Mesenchymal stem cell (in vitro differentiated cells and primary cell): ENCODE results near the gene KIAA0825.

Experiments
- DNase-seq: peaks from one replicate; pipeline ENCODE4 v3.0.0-alpha.2; 2013
- H2AFZ ChIP-seq: one replicate; pipeline ENCODE4 v1.6.1; 2013; ENCODE audit warnings: low read depth, mild to moderate bottlenecking, control low read depth, inconsistent platforms, low read length, moderate library complexity
- H2AK5ac ChIP-seq: 2 replicates; pipeline ENCODE4 v1.6.1; 2013; ENCODE audit warnings: low read length, moderate library complexity, mild to moderate bottlenecking, inconsistent platforms; ENCODE audit not compliant: severe bottlenecking
- H2BK120ac ChIP-seq: one replicate; pipeline ENCODE4 v1.6.1; 2013; ENCODE audit warnings: low read depth, mild to moderate bottlenecking, inconsistent platforms, low read length, moderate library complexity
- H2BK12ac ChIP-seq, 2 experiments: one replicate each; pipeline ENCODE4 v1.6.1; 2013; ENCODE audit warnings: inconsistent platforms in 2 of 2, low read length in 2 of 2, mild to moderate bottlenecking in 2 of 2, moderate library complexity in 2 of 2, control low read depth in 1 of 2
- H2BK15ac ChIP-seq: one replicate; pipeline ENCODE4 v1.6.1; 2013; ENCODE audit warnings: mild to moderate bottlenecking, low read depth, inconsistent platforms; ENCODE audit not compliant: poor library complexity, severe bottlenecking
- H2BK5ac ChIP-seq: 2 replicates; pipeline ENCODE4 v1.6.1; 2013; ENCODE audit warnings: low read depth, mild to moderate bottlenecking, low read length, control low read depth, inconsistent platforms; ENCODE audit not compliant: poor library complexity, severe bottlenecking
- H3K14ac ChIP-seq, 2 experiments: one replicate each; pipeline ENCODE4 v1.6.1; 2013; ENCODE audit warnings: inconsistent platforms in 2 of 2, low read length in 2 of 2, control low read depth in 1 of 2, mild to moderate bottlenecking in 1 of 2, moderate library complexity in 1 of 2
- H3K18ac ChIP-seq, 2 experiments: one replicate each; pipeline ENCODE4 v1.6.1; 2013; ENCODE audit warnings: inconsistent platforms in 2 of 2, low read length in 2 of 2, control low read depth in 1 of 2, low read depth in 1 of 2, mild to moderate bottlenecking in 1 of 2
- H3K23ac ChIP-seq, 2 experiments: one replicate each; pipeline ENCODE4 v1.6.1; 2013; ENCODE audit warnings: inconsistent platforms in 2 of 2, low read length in 2 of 2, mild to moderate bottlenecking in 2 of 2, moderate library complexity in 2 of 2, control low read depth in 1 of 2
- H3K27ac ChIP-seq: 2 replicates; pipeline ENCODE4 v1.5.1; 2013; ENCODE audit warnings: mild to moderate bottlenecking, moderate library complexity, low read length, control low read depth, inconsistent platforms; ENCODE audit not compliant: poor library complexity, severe bottlenecking
- H3K27me3 ChIP-seq, 2 experiments: 2 replicates each; pipeline versions ENCODE4 v1.6.1 to v1.7.0; 2013; ENCODE audit warnings: low read length in 2 of 2, mild to moderate bottlenecking in 2 of 2, moderate library complexity in 2 of 2, control low read depth in 1 of 2, inconsistent platforms in 1 of 2; ENCODE audit not compliant: control insufficient read depth in 1 of 2, insufficient read depth in 1 of 2
- H3K36me3 ChIP-seq, 2 experiments: 2 replicates each; pipeline versions ENCODE4 v1.6.1 to v1.7.0; 2013; ENCODE audit warnings: low read length in 2 of 2, control low read depth in 1 of 2, inconsistent platforms in 1 of 2, low read depth in 1 of 2, mild to moderate bottlenecking in 1 of 2; ENCODE audit not compliant: insufficient read depth in 2 of 2, control insufficient read depth in 1 of 2
- H3K4ac ChIP-seq, 2 experiments: one replicate each; pipeline ENCODE4 v1.6.1; 2013; ENCODE audit warnings: inconsistent platforms in 2 of 2, low read length in 2 of 2, mild to moderate bottlenecking in 2 of 2, moderate library complexity in 2 of 2, control low read depth in 1 of 2, low read depth in 1 of 2
- H3K4me1 ChIP-seq: 2 replicates; pipeline ENCODE4 v1.6.1; 2013; ENCODE audit warnings: low read depth, low read length, control low read depth; ENCODE audit not compliant: control insufficient read depth, insufficient read depth
- H3K4me2 ChIP-seq: 2 replicates; pipeline ENCODE4 v1.6.1; 2013; ENCODE audit warnings: low read length, mild to moderate bottlenecking, inconsistent platforms; ENCODE audit not compliant: poor library complexity, severe bottlenecking
- H3K4me3 ChIP-seq, 2 experiments: 2 replicates each; pipeline versions ENCODE4 v1.5.1 to v1.7.0; 2013; ENCODE audit warnings: low read length in 2 of 2, mild to moderate bottlenecking in 2 of 2, control low read depth in 1 of 2, low read depth in 1 of 2; ENCODE audit not compliant: insufficient read depth in 1 of 2
- H3K79me1 ChIP-seq: replicated peaks from 2 replicates; pipeline ENCODE4 v1.6.1; 2013; ENCODE audit warnings: mild to moderate bottlenecking, control low read depth, low read length, inconsistent platforms; ENCODE audit not compliant: poor library complexity, severe bottlenecking
- H3K9ac ChIP-seq: 2 replicates; pipeline ENCODE4 v1.7.0; 2013; ENCODE audit warnings: mild to moderate bottlenecking, low read length, moderate library complexity
- H3K9me3 ChIP-seq: 2 replicates; pipeline ENCODE4 v1.7.0; 2013; ENCODE audit warnings: mild to moderate bottlenecking, low read length; ENCODE audit not compliant: control insufficient read depth
- H4K8ac ChIP-seq: one replicate; pipeline ENCODE4 v1.6.1; 2013; ENCODE audit warnings: inconsistent platforms, mild to moderate bottlenecking, low read length, moderate library complexity
- H4K91ac ChIP-seq: one replicate; pipeline ENCODE4 v1.6.1; 2013; ENCODE audit warnings: mild to moderate bottlenecking, low read length, inconsistent platforms
- WGBS: methylation state at CpG from one replicate; pipeline ENCODE4 v1.1.7; 2013; ENCODE audit warnings: mixed read lengths; 5-methylcytosine and 5-hydroxymethylcytosine counted together

KIAA0825 gene

GRCh38 chr5:94228791-94229190 is 389.6 kb downstream of the KIAA0825 start:
- no peaks in the 10 kb centered on the region for H3K36me3 ChIP-seq
- no peaks in the 10 kb centered on the region for H3K9me3 ChIP-seq
- H3K23ac ChIP-seq, result no peak overlapping the region
- no peaks in the 10 kb centered on the region for H3K27me3 ChIP-seq
- no peaks in the 10 kb centered on the region for H3K79me1 ChIP-seq
- no peak overlapping the region for H2BK15ac ChIP-seq
- H2AFZ ChIP-seq, result no peak overlapping the region
- no peak overlapping the region for H3K4me3 ChIP-seq
- no peak overlapping the region for H4K91ac ChIP-seq
- no peak overlapping the region for H3K9ac ChIP-seq
- H3K4me1 ChIP-seq, result no peaks in the 10 kb centered on the region
- no peak overlapping the region for H4K8ac ChIP-seq
- no peak overlapping the region for H2BK120ac ChIP-seq
- no peak overlapping the region for H2BK12ac ChIP-seq
- H3K4ac ChIP-seq, result no peak overlapping the region
- H2AK5ac ChIP-seq, result no peak overlapping the region
- no peak overlapping the region for H3K4me2 ChIP-seq
- H3K14ac ChIP-seq, result no peak overlapping the region
- no peak overlapping the region for H3K27ac ChIP-seq
- no peak overlapping the region for H3K18ac ChIP-seq
- H2BK5ac ChIP-seq, result no peak overlapping the region
- DNase-seq, result no peak

- H3K4ac ChIP-seq, result no peak overlapping the region
- H3K4me1 ChIP-seq, result peaks cover 2% of the 10 kb centered on the region
- no peak overlapping the region for H3K27ac ChIP-seq
- no peak overlapping the region for H3K14ac ChIP-seq
- no peak overlapping the region for H2BK120ac ChIP-seq
- no peaks in the 10 kb centered on the region for H3K79me1 ChIP-seq
- H4K91ac ChIP-seq, result no peak overlapping the region
- H3K27me3 ChIP-seq, result no peaks in the 10 kb centered on the region
- H3K23ac ChIP-seq, result no peak overlapping the region
- H3K9ac ChIP-seq, result no peak overlapping the region
- no peak overlapping the region for H2AFZ ChIP-seq
- H4K8ac ChIP-seq, result no peak overlapping the region
- 92% methylated on average over 1 of the region's 2 CpGs for WGBS
- H3K4me3 ChIP-seq, result no peak overlapping the region
- no peak overlapping the region for H2BK15ac ChIP-seq
- no peaks in the 10 kb centered on the region for H3K36me3 ChIP-seq
- H2BK5ac ChIP-seq, result no peak overlapping the region
- H3K18ac ChIP-seq, result no peak overlapping the region
- H2BK12ac ChIP-seq, result no peak overlapping the region
- H2AK5ac ChIP-seq, result no peak overlapping the region
- H3K4me2 ChIP-seq, result no peak overlapping the region
- H3K9me3 ChIP-seq, result no peaks in the 10 kb centered on the region
- no peak for DNase-seq
Observed at GRCh38 chr5:94223235-94223634, 395.2 kb downstream of the KIAA0825 start.

- Histone ChIP-seq H2AFZ (no peak overlapping the region), H3K9ac (no peak overlapping the region), H3K14ac (no peak overlapping the region), H3K27ac (peak overlapping the region; percentile 88), H3K9me3 (no peaks in the 10 kb centered on the region), H3K27me3 (no peaks in the 10 kb centered on the region), H2BK5ac (no peak overlapping the region), H3K18ac (no peak overlapping the region), H3K4me1 (peaks cover 2% of the 10 kb centered on the region), H2BK12ac (no peak overlapping the region), H3K36me3 (no peaks in the 10 kb centered on the region), H3K4me3 (no peak overlapping the region), H2AK5ac (no peak overlapping the region), H4K8ac (no peak overlapping the region), H3K4ac (no peak overlapping the region), H2BK15ac (no peak overlapping the region), H2BK120ac (no peak overlapping the region), H3K79me1 (no peaks in the 10 kb centered on the region), H3K4me2 (no peak overlapping the region), H4K91ac (no peak overlapping the region), H3K23ac (no peak overlapping the region)
- peak; percentile 35 for DNase-seq
Observed at GRCh38 chr5:94218374-94218773, 400.0 kb downstream of the KIAA0825 start.

DNA sequence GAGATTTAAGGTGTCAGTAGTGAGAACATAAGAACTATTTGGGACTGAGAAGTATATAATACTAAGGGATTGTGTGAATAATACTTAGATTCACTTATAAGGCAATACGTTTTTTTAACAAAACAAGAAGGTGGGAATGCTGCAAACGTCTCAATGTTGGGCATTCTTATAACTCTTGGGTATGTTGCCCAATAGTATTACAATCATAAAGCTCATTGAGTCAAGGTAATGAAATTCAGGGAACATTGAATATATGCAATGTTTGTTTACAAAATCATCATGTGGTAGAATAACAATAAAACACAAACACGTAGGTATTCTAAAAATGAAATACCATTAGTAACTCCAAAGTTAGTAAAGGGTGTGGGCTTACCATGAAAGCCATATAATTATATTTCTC is 400.7 kb downstream of the KIAA0825 start:
- Histone ChIP-seq H3K36me3 (no peaks in the 10 kb centered on the region), H3K79me1 (no peaks in the 10 kb centered on the region), H3K4ac (no peak overlapping the region), H2BK120ac (no peak overlapping the region), H3K18ac (no peak overlapping the region), H4K91ac (no peak overlapping the region), H2BK15ac (no peak overlapping the region), H3K9me3 (no peaks in the 10 kb centered on the region), H3K4me2 (no peak overlapping the region), H2BK12ac (no peak overlapping the region), H2BK5ac (no peak overlapping the region), H3K9ac (no peak overlapping the region), H3K23ac (no peak overlapping the region), H3K4me1 (peaks cover 2% of the 10 kb centered on the region), H2AFZ (no peak overlapping the region), H4K8ac (no peak overlapping the region), H3K4me3 (no peak overlapping the region), H3K14ac (no peak overlapping the region), H3K27ac (peak overlapping the region; percentile 88), H2AK5ac (no peak overlapping the region), H3K27me3 (no peaks in the 10 kb centered on the region)
- 64% methylated on average over 2 of the region's 3 CpGs for WGBS
- DNase-seq, result no peak
